Mesothelial cell of epicardium (in vitro differentiated cells): Measurements from ENCODE around the gene ACTN4. TPM values are rescaled to one million over a fixed set of nuclear protein-coding genes. Genes with fewer than 3 reads are reported as not detected.

Experiments used
- DNase-seq, 2 experiments: peaks; one replicate each; pipeline ENCODE4 v3.0.0; 2021; ENCODE audit warnings: low spot score in 2 of 2; ENCODE audit not compliant: unreplicated experiment in 2 of 2
- H3K27ac Mint-ChIP-seq: 2 replicates; pipeline ENCODE4 v1.8.0; 2021; ENCODE audit warnings: mixed read lengths
- H3K27me3 Mint-ChIP-seq: 2 replicates; pipeline ENCODE4 v1.8.0; 2021; ENCODE audit warnings: low read depth, mixed read lengths
- H3K36me3 Mint-ChIP-seq: 2 replicates; pipeline ENCODE4 v1.8.0; 2021; ENCODE audit warnings: mixed read lengths
- H3K4me1 Mint-ChIP-seq: 2 replicates; pipeline ENCODE4 v1.8.0; 2021; ENCODE audit warnings: mixed read lengths
- H3K4me3 Mint-ChIP-seq: 2 replicates; pipeline ENCODE4 v1.8.0; 2021; ENCODE audit warnings: mild to moderate bottlenecking, moderate library complexity, mixed read lengths
- H3K9me3 Mint-ChIP-seq: 2 replicates; pipeline ENCODE4 v1.8.0; 2021; ENCODE audit warnings: mixed read lengths
- total RNA-seq: library from RNA; stranded (reverse); gene quantifications from 3 replicates; pipeline ENCODE4 v1.2.1, GENCODE V29; 2021
- TF ChIP-seq, protein P1 (sequence below): fragments of 200-600 bp; sonication (generic); IDR thresholded peaks from one replicate; pipeline ENCODE4 v1.5.0; 2021; ENCODE audit warnings: antibody characterized with exemption; ENCODE audit not compliant: unreplicated experiment

The ACTN4 gene
- total RNA-seq, 1 donor from 2014 or later: 452 TPM

GRCh38 chr19:38676023-38676877 lies 28.8 kb downstream of the ACTN4 start:
- DNase-seq: no peak
- Mint-ChIP-seq H3K27me3 (no peaks in the 10 kb centered on the region), H3K4me1 (peaks cover 52% of the 10 kb centered on the region), H3K27ac (peak overlapping the region; percentile 98), H3K4me3 (no peak overlapping the region), H3K9me3 (no peaks in the 10 kb centered on the region), H3K36me3 (peaks cover 4% of the 10 kb centered on the region)
- TF ChIP-seq, protein P1, sequence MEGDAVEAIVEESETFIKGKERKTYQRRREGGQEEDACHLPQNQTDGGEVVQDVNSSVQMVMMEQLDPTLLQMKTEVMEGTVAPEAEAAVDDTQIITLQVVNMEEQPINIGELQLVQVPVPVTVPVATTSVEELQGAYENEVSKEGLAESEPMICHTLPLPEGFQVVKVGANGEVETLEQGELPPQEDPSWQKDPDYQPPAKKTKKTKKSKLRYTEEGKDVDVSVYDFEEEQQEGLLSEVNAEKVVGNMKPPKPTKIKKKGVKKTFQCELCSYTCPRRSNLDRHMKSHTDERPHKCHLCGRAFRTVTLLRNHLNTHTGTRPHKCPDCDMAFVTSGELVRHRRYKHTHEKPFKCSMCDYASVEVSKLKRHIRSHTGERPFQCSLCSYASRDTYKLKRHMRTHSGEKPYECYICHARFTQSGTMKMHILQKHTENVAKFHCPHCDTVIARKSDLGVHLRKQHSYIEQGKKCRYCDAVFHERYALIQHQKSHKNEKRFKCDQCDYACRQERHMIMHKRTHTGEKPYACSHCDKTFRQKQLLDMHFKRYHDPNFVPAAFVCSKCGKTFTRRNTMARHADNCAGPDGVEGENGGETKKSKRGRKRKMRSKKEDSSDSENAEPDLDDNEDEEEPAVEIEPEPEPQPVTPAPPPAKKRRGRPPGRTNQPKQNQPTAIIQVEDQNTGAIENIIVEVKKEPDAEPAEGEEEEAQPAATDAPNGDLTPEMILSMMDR: no peak

DNA sequence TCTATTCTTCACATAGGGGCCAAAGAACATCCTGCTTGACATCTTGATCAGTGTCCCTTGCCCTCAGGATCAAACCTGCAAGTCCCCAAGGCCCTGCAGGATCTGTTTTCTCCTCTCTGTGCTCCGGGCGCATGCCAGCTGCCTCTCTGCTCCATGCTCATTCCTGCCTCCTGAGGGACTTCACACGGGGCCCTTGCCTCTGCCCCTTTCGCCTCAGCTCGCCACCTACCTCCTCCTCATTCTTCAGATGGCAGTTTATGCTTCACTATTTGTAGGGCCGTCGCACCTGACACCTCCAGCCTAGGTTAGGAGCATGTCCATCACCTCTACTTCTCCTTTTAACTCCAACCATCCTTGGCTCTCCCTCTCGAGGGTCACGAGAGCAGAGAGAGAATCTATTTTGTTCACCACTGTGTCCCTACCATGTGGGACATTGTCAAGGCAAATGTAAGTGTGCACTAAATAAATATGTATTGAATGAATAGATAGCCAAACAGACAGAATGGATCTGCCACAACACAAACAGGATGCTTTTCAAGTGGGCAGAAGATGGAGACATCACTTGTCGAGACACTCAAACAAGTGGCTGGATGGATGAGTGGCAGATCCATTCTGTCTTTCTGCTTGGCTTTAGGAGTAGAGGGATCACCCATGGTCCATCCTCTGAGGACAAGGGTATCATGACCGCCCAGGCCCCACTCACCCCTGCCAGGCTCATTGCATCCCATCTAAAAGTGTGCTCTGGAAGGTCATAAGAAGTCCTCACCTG lies 29.6 kb downstream of the ACTN4 start:
- H3K9me3 Mint-ChIP-seq: no peaks in the 10 kb centered on the region
- no peaks in the 10 kb centered on the region for H3K27me3 Mint-ChIP-seq
- no peak for DNase-seq
- H3K27ac Mint-ChIP-seq: peak overlapping the region; percentile 98
- peaks cover 9% of the 10 kb centered on the region for H3K36me3 Mint-ChIP-seq
- TF ChIP-seq, protein P1: no peak
- H3K4me1 Mint-ChIP-seq: peaks cover 48% of the 10 kb centered on the region
- no peak overlapping the region for H3K4me3 Mint-ChIP-seq

DNA sequence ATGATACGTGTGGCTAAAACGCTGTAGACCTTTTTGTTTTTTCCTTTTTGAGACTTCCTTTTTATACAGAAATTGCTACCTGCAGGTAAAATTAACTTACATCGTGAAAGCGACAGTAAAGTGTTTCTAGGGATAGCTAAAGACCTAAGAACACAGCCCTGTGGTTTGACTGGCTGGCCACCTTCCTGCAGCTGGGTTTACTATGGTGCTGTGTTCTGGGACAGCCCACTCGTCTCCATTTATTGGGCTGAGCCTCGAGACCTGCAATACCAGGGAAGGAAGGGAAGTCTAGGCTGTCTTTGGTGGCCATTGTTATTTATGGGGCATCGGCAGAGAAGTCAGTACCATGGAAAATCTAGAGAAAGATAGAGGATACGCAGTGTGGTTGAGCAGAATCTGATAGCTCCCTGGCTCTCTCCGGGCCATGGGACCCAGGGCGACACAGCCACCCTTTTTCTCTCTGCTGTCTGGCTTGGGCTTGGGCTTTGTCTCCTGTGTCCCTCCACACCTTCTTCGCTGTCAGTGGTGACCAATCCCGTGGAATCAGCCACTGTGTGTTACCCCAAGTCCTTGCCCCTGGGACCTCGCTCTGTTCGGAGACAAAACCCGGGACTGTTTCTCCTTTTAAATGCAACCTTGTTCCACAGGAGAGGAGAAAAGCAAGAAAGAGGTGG lies 30.9 kb downstream of the ACTN4 start:
- Mint-ChIP-seq H3K27ac (peak overlapping the region; percentile 89), H3K9me3 (no peaks in the 10 kb centered on the region), H3K36me3 (peaks cover 15% of the 10 kb centered on the region), H3K4me1 (peaks cover 56% of the 10 kb centered on the region), H3K27me3 (no peaks in the 10 kb centered on the region), H3K4me3 (no peak overlapping the region)
- TF ChIP-seq, protein P1: no peak
- DNase-seq: no peak

GRCh38 chr19:38678891-38679494 lies 31.5 kb downstream of the ACTN4 start:
- Mint-ChIP-seq H3K4me3 (no peak overlapping the region), H3K27ac (peak overlapping the region; percentile 89), H3K36me3 (peaks cover 15% of the 10 kb centered on the region), H3K4me1 (peaks cover 60% of the 10 kb centered on the region), H3K27me3 (no peaks in the 10 kb centered on the region), H3K9me3 (no peaks in the 10 kb centered on the region)
- TF ChIP-seq, protein P1: no peak
- DNase-seq: no peak

GRCh38 chr19:38679839-38680238 lies 32.4 kb downstream of the ACTN4 start:
- H3K9me3 Mint-ChIP-seq: no peaks in the 10 kb centered on the region
- H3K27ac Mint-ChIP-seq: peak overlapping the region; percentile 75
- H3K36me3 Mint-ChIP-seq: peaks cover 15% of the 10 kb centered on the region
- H3K4me3 Mint-ChIP-seq: no peak overlapping the region
- no peaks in the 10 kb centered on the region for H3K27me3 Mint-ChIP-seq
- no peak for DNase-seq
- TF ChIP-seq, protein P1: no peak
- peaks cover 60% of the 10 kb centered on the region for H3K4me1 Mint-ChIP-seq
